ENCODE results near the gene GCGR. TPM values are rescaled to one million over a fixed set of nuclear protein-coding genes. Genes with fewer than 3 reads are reported as not detected.

GCGR gene
- total and polyA plus RNA-seq, 2 donors (not counting 1 experiment from before 2014, with no cell fraction given), result not detected

- H3K27ac ChIP-seq (ENCODE audit: low read length in 2 of 2), result no peak overlapping the region
- Mint-ChIP-seq H3K27me3 (peaks cover 13% of the 10 kb centered on the region), H3K9me3 (ENCODE audit: insufficient read depth) (no peaks in the 10 kb centered on the region), H3K4me1 (no peaks in the 10 kb centered on the region), H3K4me3 (no peak overlapping the region), H3K27ac (no peak overlapping the region)
- H4K20me1 ChIP-seq (ENCODE audit: control insufficient read depth, insufficient read depth, low read length, poor library complexity, severe bottlenecking), result no peaks in the 10 kb centered on the region
- H3K4me3 ChIP-seq (ENCODE audit: control extremely low read depth in 1 of 5, extremely low read depth in 1 of 5, insufficient read depth in 1 of 5, low read depth in 2 of 5, low read length in 4 of 5), result no peak overlapping the region
- ChIA-PET POLR2A (no interaction called here), CTCF (no interaction called here)
- no peak overlapping the region for H3K9ac ChIP-seq (ENCODE audit: low read length)
- intact Hi-C loops (cut with micrococcal nuclease), result no loop called here
- no peak for DNase-seq
- no peak overlapping the region for H3K4me2 ChIP-seq (replicated peaks; ENCODE audit: low read depth, low read length, poor library complexity, severe bottlenecking)
- H3K27me3 ChIP-seq (replicated peaks in 1 of 4; ENCODE audit: control extremely low read depth in 1 of 4, control insufficient read depth in 3 of 4, insufficient read depth in 4 of 4, low read length in 3 of 4), result peaks cover 0 to under 1% (median 0%) of the 10 kb centered on the region in 4 experiments
- TF ChIP-seq CTCF (IDR thresholded peaks at IDR 0.05) (no peak), EZH2 (IDR thresholded peaks at IDR 0.05; ENCODE audit: borderline replicate concordance, insufficient read depth, low read depth, low read length, poor library complexity, severe bottlenecking) (no peak)
- no peak for ATAC-seq (ENCODE audit: low read depth)
- no peaks in the 10 kb centered on the region for H3K79me2 ChIP-seq (ENCODE audit: control insufficient read depth, insufficient read depth, low read length)
- H3K4me1 ChIP-seq (ENCODE audit: control insufficient read depth in 2 of 2, insufficient read depth in 2 of 2, low read length in 2 of 2), result no peaks in the 10 kb centered on the region
- no peaks in the 10 kb centered on the region for H3K9me3 ChIP-seq (ENCODE audit: control extremely low read depth in 1 of 3, control insufficient read depth in 2 of 3, insufficient read depth in 1 of 3, low read length in 2 of 3)
- WGBS (ENCODE audit: insufficient coverage), result 89% methylated on average over 21 of the region's 24 CpGs
- no peak overlapping the region for H2AFZ ChIP-seq (ENCODE audit: insufficient read depth, low read depth, low read length, poor library complexity, severe bottlenecking)
- H3K36me3 ChIP-seq (replicated peaks in 1 of 2; ENCODE audit: control extremely low read depth in 1 of 2, control insufficient read depth in 1 of 2, extremely low read depth in 1 of 2, insufficient read depth in 2 of 2, low read length in 1 of 2), result no peaks in the 10 kb centered on the region
Measured at GRCh38 chr17:81814748-81815645, 11.0 kb downstream of the GCGR start.

- no peak overlapping the region for H3K9ac ChIP-seq (ENCODE audit: low read length)
- no CpG with 5 or more reads among the region's 2 CpGs for WGBS (ENCODE audit: insufficient coverage)
- intact Hi-C loops (cut with micrococcal nuclease), result no loop called here
Measured at GRCh38 chr17:81815646-81815986, 11.7 kb downstream of the GCGR start.

More at GRCh38 chr17:81815646-81815986, 11.7 kb downstream of the GCGR start:
- H3K9me3 ChIP-seq (ENCODE audit: control extremely low read depth in 1 of 3, control insufficient read depth in 2 of 3, insufficient read depth in 1 of 3, low read length in 2 of 3), result no peaks in the 10 kb centered on the region
- CTCF ChIA-PET, result no interaction called here
- no peaks in the 10 kb centered on the region for H4K20me1 ChIP-seq (ENCODE audit: control insufficient read depth, insufficient read depth, low read length, poor library complexity, severe bottlenecking)
- Mint-ChIP-seq H3K9me3 (ENCODE audit: insufficient read depth) (no peaks in the 10 kb centered on the region), H3K4me3 (no peak overlapping the region), H3K27ac (no peak overlapping the region), H3K27me3 (peaks cover 13% of the 10 kb centered on the region), H3K4me1 (no peaks in the 10 kb centered on the region)
- ATAC-seq (ENCODE audit: low read depth) (no peak), DNase-seq (no peak)
- POLR2A ChIA-PET, result no interaction called here
- H3K27ac ChIP-seq (ENCODE audit: low read length in 2 of 2), result no peak overlapping the region
- no peak overlapping the region for H2AFZ ChIP-seq (ENCODE audit: insufficient read depth, low read depth, low read length, poor library complexity, severe bottlenecking)
- no peaks in the 10 kb centered on the region for H3K4me1 ChIP-seq (ENCODE audit: control insufficient read depth in 2 of 2, insufficient read depth in 2 of 2, low read length in 2 of 2)
- H3K4me2 ChIP-seq (replicated peaks; ENCODE audit: low read depth, low read length, poor library complexity, severe bottlenecking), result no peak overlapping the region
- no peaks in the 10 kb centered on the region for H3K27me3 ChIP-seq (replicated peaks in 1 of 4; ENCODE audit: control extremely low read depth in 1 of 4, control insufficient read depth in 3 of 4, insufficient read depth in 4 of 4, low read length in 3 of 4)
- no peak overlapping the region for H3K4me3 ChIP-seq (ENCODE audit: control extremely low read depth in 1 of 5, extremely low read depth in 1 of 5, insufficient read depth in 1 of 5, low read depth in 2 of 5, low read length in 4 of 5)
- no peak for TF ChIP-seq CTCF (IDR thresholded peaks at IDR 0.05)
- no peak for TF ChIP-seq EZH2 (IDR thresholded peaks at IDR 0.05; ENCODE audit: borderline replicate concordance, insufficient read depth, low read depth, low read length, poor library complexity, severe bottlenecking)
- no peaks in the 10 kb centered on the region for H3K36me3 ChIP-seq (replicated peaks in 1 of 2; ENCODE audit: control extremely low read depth in 1 of 2, control insufficient read depth in 1 of 2, extremely low read depth in 1 of 2, insufficient read depth in 2 of 2, low read length in 1 of 2)
- H3K79me2 ChIP-seq (ENCODE audit: control insufficient read depth, insufficient read depth, low read length), result no peaks in the 10 kb centered on the region

Measured in B cell (primary cell).